Measurements from ENCODE around the gene ACAA2. TPM values are rescaled to one million over a fixed set of nuclear protein-coding genes. Genes with fewer than 3 reads are reported as not detected.
"Not testable (repeated sequence)": the region's sequence is repeated elsewhere in the genome, so short reads cannot be mapped to it uniquely, and the experiment has no call there.

ACAA2 gene
- total RNA-seq, 1 donor from 2014 or later = 99.0 TPM

DNA sequence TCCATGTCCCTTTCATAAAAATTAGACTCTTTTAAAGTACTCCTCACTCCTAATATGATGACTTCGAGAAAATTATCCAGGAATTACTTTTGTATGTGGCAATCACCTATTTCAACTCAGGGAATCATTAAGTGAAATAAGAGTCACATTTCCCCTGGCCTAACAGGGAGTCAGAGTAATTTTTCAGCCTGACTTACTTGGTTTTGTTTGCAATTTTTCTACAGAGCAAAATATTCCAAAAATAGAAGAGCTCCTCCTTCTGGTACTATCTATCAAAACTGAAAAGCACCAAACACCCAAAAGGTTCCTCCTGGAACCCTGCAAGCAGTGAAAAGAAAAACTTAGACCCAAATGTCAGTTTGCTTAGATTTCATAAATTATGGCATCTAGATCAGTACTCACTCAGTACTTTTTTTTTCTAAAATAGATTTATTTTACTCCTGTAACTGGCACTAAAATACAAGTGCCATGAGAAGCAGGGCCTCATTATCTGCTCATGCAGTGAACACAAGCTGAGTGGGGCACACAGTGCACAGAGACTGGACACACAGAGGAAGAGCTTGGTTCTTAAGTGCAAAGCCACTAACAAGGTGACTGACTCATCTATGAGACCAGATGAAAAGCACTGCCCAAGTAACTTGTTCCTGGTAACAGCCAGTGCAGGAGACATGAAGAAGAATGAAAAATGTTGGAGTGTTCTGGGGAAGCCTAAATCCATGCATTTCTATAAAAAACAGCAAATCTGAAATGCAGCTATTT is 28.7 kb downstream of the ACAA2 start:
- no peak overlapping the region for H3K27ac Mint-ChIP-seq

DNA sequence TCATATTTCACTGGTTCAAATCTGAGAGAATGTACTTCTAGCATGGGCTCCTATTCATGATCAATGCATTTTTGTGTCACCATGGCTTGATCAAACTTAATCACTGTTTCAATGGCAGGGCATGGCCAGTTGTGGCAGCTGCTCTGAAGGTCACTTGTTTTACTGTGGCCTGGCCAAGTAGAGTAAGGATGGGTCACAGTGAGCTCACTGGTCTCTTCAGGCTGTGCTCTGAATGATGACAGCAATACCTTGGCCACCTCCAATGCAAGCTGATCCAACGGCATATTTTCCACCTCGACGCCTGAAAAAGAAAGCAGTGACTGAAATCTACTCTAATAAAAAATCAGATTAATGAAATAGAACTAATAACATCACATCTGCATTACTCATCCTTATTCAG is 29.7 kb downstream of the ACAA2 start:
- not testable (repeated sequence) for H3K27ac Mint-ChIP-seq; H3K27me3 Mint-ChIP-seq; DNase-seq (ENCODE audit: extremely low spot score, unreplicated experiment); H3K4me3 Mint-ChIP-seq; H3K9me3 Mint-ChIP-seq; H3K4me1 Mint-ChIP-seq (ENCODE audit: unreplicated experiment)
- H3K36me3 Mint-ChIP-seq = peaks cover 42% of the 10 kb centered on the region

More for the DNA sequence above, 28.7 kb downstream of the ACAA2 start:
- TF ChIP-seq, protein P1, sequence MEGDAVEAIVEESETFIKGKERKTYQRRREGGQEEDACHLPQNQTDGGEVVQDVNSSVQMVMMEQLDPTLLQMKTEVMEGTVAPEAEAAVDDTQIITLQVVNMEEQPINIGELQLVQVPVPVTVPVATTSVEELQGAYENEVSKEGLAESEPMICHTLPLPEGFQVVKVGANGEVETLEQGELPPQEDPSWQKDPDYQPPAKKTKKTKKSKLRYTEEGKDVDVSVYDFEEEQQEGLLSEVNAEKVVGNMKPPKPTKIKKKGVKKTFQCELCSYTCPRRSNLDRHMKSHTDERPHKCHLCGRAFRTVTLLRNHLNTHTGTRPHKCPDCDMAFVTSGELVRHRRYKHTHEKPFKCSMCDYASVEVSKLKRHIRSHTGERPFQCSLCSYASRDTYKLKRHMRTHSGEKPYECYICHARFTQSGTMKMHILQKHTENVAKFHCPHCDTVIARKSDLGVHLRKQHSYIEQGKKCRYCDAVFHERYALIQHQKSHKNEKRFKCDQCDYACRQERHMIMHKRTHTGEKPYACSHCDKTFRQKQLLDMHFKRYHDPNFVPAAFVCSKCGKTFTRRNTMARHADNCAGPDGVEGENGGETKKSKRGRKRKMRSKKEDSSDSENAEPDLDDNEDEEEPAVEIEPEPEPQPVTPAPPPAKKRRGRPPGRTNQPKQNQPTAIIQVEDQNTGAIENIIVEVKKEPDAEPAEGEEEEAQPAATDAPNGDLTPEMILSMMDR (conservative IDR thresholded peaks at IDR 0.05) = peak; percentile 44
- no peaks in the 10 kb centered on the region for H3K4me1 Mint-ChIP-seq (ENCODE audit: unreplicated experiment)
- peaks cover 39% of the 10 kb centered on the region for H3K36me3 Mint-ChIP-seq
- no peak overlapping the region for H3K4me3 Mint-ChIP-seq
- no peaks in the 10 kb centered on the region for H3K27me3 Mint-ChIP-seq
- DNase-seq (ENCODE audit: extremely low spot score, unreplicated experiment) = no peak
- H3K9me3 Mint-ChIP-seq = no peaks in the 10 kb centered on the region

DNA sequence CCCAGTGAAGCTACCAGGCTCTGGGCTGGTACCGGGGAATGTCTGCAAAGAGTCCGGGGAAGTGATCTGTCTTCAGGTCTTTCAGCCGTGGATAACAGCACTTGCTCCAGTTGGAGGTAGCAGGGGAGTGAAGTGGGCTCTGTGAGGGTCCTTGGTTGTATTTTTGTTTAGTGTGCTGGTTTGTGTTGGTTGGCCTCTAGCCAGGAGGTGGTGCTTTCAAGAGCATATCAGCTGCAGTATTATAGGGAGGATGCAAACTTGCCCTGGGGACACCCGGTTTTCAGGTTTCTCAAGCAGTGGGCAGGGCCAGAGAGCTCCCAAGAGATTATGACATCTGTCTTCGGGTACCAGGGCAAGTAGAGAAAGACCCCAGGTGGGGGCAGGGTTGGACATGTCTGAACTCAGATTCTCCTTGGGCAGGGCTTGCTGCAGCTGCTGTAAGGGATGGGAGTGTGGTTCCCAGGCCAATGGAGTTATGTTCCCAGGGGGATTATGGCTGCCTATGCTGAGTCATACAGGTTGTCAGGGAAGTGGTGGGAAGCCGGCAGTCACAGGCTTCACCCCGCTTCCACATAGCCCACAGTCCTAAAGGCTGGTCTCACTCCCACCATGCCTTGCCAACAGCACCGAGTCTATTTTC is 34.4 kb downstream of the ACAA2 start:
- Mint-ChIP-seq H3K4me3 (no peak overlapping the region), H3K4me1 (ENCODE audit: unreplicated experiment) (no peaks in the 10 kb centered on the region), H3K36me3 (peaks cover 49% of the 10 kb centered on the region), H3K27ac (no peak overlapping the region), H3K9me3 (peaks cover 18% of the 10 kb centered on the region), H3K27me3 (no peaks in the 10 kb centered on the region)
- DNase-seq (ENCODE audit: extremely low spot score, unreplicated experiment) = no peak
- TF ChIP-seq, protein P1 (conservative IDR thresholded peaks at IDR 0.05) = no peak

DNA sequence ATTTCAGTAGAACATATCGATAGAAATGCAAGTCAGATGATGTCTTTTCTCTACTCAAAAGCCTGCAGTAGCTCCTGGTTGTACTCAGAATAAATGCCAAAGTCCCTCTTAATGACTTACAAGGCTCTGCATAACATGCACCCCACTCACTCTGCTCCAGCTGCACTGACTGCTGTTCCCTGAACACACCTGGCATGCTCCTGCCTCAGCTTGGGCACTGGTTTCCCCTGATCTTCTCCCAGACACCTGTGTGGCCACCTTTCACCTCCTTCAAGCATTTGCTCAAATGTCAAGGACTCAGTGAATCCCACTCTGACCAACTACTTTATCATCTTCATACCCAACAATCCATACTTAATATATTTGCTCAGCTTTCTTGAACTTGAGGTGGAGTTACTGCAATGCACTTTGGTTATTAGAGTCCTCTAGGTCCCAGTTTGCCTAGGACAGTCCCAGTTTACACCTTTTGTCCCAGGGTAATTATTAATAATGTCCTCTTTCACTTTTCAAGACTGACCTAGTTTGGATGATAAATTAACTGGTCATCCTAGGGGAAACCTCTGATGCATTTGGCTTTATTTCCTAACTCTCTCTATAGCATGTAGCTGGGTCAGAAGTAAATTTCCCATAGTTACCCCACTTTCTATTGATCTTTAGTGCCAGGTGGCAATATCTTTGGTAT is 44.1 kb downstream of the ACAA2 start:
- no peak overlapping the region for H3K27ac Mint-ChIP-seq
- DNase-seq (ENCODE audit: extremely low spot score, unreplicated experiment) = no peak
- H3K27me3 Mint-ChIP-seq = peaks cover 4% of the 10 kb centered on the region
- no peaks in the 10 kb centered on the region for H3K36me3 Mint-ChIP-seq
- no peak overlapping the region for H3K4me3 Mint-ChIP-seq
- H3K4me1 Mint-ChIP-seq (ENCODE audit: unreplicated experiment) = no peaks in the 10 kb centered on the region
- H3K9me3 Mint-ChIP-seq = no peaks in the 10 kb centered on the region
- TF ChIP-seq, protein P1 (conservative IDR thresholded peaks at IDR 0.05) = no peak

DNA sequence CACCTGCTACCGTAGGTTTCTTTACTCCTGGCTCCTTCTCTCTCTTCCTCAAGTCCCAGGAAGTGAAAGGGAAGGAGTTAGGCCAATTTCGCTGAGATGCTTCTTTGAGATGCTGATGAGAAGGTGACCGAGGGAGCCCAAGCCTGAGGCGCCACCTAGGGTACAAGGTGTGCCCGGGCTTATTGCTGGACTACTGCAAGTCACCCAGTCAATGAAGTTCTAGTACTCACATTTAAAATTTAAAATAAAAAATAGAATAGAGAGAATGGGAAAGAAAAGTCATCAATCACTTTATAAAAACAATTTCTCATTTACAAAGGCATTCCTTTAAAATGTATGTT is 45.3 kb downstream of the ACAA2 start:
- Mint-ChIP-seq H3K27me3 (peaks cover 4% of the 10 kb centered on the region), H3K4me3 (no peak overlapping the region), H3K9me3 (no peaks in the 10 kb centered on the region), H3K4me1 (ENCODE audit: unreplicated experiment) (no peaks in the 10 kb centered on the region), H3K27ac (no peak overlapping the region), H3K36me3 (no peaks in the 10 kb centered on the region)
- TF ChIP-seq, protein P1 (conservative IDR thresholded peaks at IDR 0.05) = peak; percentile 80
- DNase-seq (ENCODE audit: extremely low spot score, unreplicated experiment) = no peak
